Medulla oblongata (tissue), 1 donor: ENCODE measurements around the gene CACNA1C.
A peak's percentile ranks its signal among the peaks of the same experiment; 100 is the strongest.
"Not testable (repeated sequence)": the region's sequence is repeated elsewhere in the genome, so short reads cannot be mapped to it uniquely, and the experiment has no call there.

Source experiments
- DNase-seq: peaks from one replicate; pipeline ENCODE4 v3.0.0-alpha.2; 2015; ENCODE audit errors: extremely low spot score

CACNA1C gene

GRCh38 chr12:2112401-2112800 lies 59.6 kb downstream of the CACNA1C start:
- DNase-seq = no peak

- DNase-seq = peak; percentile 22
These were observed 60.5 kb downstream of the CACNA1C start for GRCh38 chr12:2113119-2113912.

GRCh38 chr12:2114071-2114470 lies 61.3 kb downstream of the CACNA1C start:
- no peak for DNase-seq

GRCh38 chr12:2115101-2115845 lies 62.5 kb downstream of the CACNA1C start:
- DNase-seq = no peak

- DNase-seq = no peak
These were observed 64.8 kb downstream of the CACNA1C start for GRCh38 chr12:2117541-2117940.

- DNase-seq = no peak
These were observed 65.3 kb downstream of the CACNA1C start for GRCh38 chr12:2118061-2118460.

GRCh38 chr12:2118481-2119255 lies 65.9 kb downstream of the CACNA1C start:
- no peak for DNase-seq

GRCh38 chr12:2119266-2119665 lies 66.5 kb downstream of the CACNA1C start:
- no peak for DNase-seq

- no peak for DNase-seq
These were observed 68.4 kb downstream of the CACNA1C start for GRCh38 chr12:2120982-2121758.

- DNase-seq = no peak
These were observed 71.8 kb downstream of the CACNA1C start for GRCh38 chr12:2124466-2125023.

GRCh38 chr12:2125651-2126522 lies 73.1 kb downstream of the CACNA1C start:
- DNase-seq = no peak

GRCh38 chr12:2126676-2127406 lies 74.1 kb downstream of the CACNA1C start:
- no peak for DNase-seq

GRCh38 chr12:2129076-2129475 lies 76.3 kb downstream of the CACNA1C start:
- DNase-seq = no peak

- not testable (repeated sequence) for DNase-seq
These were observed 83.1 kb downstream of the CACNA1C start for GRCh38 chr12:2135661-2136418.

GRCh38 chr12:2136901-2137300 lies 84.1 kb downstream of the CACNA1C start:
- DNase-seq = no peak

- DNase-seq = no peak
These were observed 84.9 kb downstream of the CACNA1C start for GRCh38 chr12:2137711-2138110.

- DNase-seq = no peak
These were observed 85.5 kb downstream of the CACNA1C start for GRCh38 chr12:2138294-2138693.

- no peak for DNase-seq
These were observed 86.1 kb downstream of the CACNA1C start for GRCh38 chr12:2138871-2139308.

- DNase-seq = no peak
These were observed 86.9 kb downstream of the CACNA1C start for GRCh38 chr12:2139651-2140050.
